GM18907 (cell line): ENCODE measurements around the gene GARS1.
"Not testable (repeated sequence)": the region's sequence is repeated elsewhere in the genome, so short reads cannot be mapped to it uniquely, and the experiment has no call there.

Source experiments
- ATAC-seq: cut with Tn5 transposase; IDR thresholded peaks from one replicate; pipeline ENCODE4 v1.9.1; 2021; ENCODE audit warnings: mild to moderate bottlenecking, moderate library complexity; ENCODE audit not compliant: unreplicated experiment

Gene GARS1

DNA sequence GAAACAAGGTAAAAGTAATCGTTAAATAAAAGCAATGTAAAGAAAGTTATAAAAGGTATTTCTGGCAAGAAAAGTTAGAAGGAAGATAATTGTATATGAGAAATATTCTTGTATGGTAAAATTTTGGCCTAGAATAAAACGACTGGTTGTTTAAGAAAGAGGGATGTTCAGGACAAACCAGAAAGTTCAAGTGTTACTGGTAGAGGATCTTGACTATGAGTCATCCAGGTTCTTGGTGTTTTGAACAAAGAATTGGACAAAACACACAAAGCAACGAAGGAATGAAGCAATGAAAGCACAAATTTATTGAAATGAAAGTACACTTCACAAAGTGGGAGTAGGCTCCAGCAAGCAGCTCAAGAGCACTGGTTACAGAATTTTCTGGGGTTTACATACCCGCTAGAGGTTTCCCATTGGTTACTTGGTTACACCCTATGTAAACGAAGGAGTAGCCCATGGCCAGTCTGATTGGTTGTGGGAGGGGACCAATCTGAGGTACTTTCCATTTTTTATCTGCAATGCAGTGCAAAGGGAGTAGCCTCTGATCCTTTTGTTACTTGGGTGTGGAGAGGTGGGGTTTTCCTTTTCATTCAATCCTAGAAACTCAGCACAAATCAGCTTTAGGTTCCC, 22.4 kb upstream of the GARS1 start:
- ATAC-seq, result no peak

DNA sequence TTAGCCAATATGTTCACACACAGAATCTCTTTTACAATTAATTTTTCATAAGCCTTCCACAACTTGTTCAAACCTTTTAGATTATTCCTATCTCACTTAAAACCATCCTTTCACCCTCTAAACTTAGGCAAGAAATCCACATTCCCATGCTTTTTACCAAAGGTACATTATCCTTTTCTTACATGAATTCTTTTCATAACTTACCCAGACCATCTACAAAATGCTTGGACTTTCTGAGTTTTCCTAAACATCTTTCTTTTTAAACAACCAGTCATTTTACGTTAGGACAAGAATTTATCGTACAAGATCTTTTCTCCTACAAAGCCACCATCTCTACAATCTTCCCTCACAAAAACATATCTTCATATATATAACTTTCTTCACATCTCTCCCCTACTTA, 18.8 kb upstream of the GARS1 start:
- ATAC-seq, result no peak

DNA sequence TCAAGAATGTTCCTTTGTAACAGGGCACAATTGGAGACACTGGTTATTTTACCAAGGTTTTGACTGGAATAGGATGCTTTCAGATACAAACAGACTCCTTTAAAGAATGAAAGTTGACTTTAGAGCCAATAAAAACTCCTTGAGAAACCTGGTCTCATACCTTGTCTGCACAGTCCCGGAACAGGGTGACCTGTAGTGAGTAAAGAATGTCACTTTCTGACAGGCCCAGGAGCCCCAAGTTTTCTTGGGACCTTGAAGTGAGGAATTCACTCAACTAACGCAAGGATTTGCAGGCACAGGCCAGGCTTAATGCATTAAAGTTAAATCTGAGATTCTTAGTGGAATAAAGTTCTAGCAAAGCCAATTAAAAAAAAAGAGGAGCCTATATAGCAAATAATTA, 11.5 kb upstream of the GARS1 start:
- no peak for ATAC-seq

DNA sequence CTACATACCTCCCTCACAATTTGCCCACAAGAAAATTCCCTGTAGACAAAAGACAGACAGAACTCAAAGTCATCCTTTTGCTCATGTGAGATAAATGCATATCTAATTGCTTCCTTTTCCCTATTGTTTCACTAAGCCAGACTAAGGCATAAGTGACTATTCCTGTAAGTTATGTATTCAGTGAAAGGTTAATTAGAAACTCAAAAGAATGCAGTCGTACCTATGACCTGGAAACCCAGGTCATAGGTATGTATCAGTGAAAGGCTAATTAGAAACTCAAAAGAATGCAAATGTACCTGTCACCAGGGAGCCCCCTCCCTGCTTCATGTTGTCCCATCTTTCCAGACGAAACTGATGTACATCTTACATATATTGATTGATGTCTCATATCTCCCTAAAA, 10.3 kb upstream of the GARS1 start:
- ATAC-seq, result no peak

DNA sequence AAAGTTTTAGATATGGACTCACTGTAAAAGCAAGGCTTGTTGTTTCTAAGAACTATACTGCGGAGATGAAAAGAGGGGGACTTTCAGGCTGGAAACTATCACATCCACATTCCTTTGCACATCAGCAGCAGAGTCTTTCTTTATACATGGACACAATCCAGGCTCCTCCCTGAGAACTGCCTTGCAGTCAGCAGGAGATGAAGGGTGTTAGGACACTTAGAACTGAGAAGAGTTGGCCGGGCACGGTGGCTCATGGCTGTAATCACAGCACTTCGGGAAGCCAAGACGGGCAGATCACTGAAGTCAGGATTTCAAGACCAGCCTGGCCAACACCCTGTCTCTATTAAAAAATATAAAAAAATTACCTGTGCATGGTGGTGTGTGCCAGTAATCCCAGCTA, 9.7 kb upstream of the GARS1 start:
- ATAC-seq, result no peak

DNA sequence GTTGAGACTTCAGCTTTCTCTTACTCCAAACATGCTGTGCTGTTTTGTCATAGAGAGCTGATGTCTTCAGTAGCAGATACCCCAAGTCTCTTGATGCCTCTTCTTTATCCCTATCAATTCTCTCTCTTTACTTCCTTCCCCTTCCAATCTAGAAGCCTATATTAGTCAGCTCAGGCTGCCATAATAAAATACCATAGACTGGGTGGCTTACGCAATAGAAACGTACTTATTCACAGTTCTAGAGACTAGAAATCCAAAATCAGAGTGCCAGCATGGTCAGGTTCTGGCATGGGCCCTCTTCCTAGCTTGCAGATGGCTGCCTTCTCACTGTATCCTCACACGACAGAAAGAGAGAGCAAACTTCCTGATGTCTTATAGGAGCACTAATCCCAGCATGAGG, 9.0 kb upstream of the GARS1 start:
- no peak for ATAC-seq

DNA sequence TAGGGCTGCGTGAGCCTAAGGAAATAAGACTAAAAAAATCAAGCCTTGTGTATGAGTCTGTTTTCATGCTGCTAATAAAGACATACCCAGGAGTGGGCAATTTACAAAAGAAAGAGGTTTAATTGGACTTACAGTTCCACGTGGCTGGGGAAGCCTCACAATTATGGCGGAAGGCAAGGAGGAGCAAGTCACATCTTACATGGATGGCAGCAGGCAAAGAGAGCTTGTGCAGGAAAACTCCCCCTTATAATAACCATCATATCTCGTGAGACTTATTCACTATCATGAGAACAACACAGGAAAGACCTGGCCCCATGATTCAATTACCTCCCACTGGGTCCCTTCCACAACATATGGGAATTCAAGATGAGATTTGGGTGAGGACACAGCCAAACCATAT, 7.1 kb upstream of the GARS1 start:
- not testable (repeated sequence) for ATAC-seq

DNA sequence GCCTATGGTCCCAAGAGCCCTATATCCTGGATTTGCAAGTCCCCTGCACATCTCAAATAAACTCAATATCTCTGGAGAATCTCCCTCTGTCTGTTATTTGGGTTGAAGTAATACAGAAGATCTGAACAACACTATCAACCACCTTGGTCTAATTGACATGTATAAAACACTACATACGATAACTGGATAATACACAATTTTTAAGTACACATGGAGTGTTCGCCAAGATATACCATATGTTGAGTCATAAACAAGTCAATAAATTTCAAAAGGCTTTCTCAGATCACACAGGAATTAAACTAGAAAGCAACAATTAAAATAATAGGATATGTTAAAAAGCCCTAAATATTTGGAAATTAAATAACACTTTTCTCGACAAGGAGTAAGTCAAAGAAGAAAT, 5.6 kb upstream of the GARS1 start:
- ATAC-seq, result no peak

DNA sequence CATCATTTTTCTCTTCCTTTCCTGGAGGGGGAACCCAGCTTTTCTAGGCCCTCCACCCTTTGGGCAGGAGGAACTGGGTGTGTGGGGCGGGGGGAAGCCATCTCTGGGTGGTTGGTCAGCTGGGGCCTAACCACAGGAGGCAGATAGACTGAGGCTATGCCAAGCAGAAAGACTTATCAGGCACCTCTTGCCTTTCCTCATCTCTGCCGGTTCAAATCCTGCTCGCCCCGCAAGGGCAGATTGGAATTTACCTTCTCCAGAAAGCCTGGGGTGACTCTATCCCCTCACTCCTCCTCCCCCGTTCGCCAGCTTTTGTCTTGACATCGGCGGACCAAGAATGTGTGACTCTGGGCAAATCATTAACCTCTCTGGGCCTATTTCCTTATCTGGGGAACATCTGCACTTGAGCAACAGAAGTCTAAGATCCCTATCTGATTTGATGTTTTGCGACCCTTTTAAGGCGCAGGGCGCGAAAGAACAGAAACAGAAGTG, 584 bp upstream of the GARS1 start:
- peak; percentile 60 for ATAC-seq

DNA sequence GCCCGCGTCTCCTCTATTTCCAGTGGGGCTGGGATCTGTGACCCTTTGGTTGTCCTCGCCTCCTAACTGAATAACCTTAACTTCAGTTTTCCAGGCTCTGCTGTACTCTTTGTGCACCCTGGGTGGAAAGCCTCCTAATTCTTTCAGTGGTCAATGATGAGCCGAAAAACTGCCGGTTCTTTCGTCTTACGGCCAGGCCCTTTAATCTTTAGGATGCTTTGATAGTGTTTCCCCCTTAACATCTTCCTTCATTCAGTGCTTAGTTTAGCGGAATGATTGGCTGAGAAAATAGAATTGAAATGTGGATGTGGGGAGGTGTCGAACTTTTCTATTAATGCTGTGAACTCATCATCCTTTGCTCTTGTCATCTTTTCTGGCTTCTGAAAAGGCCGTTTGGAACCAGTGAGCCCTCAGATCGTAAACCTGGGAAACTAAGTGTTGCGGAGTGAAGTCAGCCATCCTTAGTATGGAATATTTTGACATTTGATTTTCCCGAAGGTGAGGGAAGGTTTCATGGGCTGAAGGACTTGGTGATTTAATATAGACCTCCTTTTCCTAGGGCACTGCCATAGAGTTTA, 847 bp downstream of the GARS1 start:
- peak; percentile 3 for ATAC-seq

DNA sequence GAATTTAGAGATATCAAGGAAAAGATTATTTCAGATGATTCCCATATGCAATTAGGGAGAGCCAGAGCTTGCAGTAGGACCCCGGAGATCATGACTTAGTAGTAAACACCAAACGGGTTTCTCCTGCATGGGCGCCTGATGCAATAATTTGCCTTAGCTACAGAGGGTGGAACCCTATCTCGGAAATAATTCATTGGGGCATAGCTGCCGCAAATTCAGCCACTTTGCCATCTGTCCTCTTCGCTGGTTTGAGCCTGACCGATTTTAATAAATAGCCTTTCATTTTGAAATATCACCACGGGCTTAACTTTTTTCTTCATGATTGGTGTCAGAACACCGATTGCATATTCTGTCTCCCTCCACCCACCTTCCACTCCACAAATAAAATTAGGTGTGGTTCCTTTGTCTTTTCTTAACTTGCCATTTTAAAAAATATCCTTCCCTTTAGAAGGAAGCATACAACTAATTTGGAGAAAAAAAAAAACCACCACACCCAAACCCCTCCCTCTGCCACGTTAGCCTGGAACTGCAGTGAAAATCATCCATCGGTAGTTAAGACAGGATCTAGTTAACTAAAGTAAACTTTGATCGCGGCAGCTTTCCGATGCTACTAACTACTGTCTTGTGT, 1.4 kb downstream of the GARS1 start:
- ATAC-seq, result no peak

DNA sequence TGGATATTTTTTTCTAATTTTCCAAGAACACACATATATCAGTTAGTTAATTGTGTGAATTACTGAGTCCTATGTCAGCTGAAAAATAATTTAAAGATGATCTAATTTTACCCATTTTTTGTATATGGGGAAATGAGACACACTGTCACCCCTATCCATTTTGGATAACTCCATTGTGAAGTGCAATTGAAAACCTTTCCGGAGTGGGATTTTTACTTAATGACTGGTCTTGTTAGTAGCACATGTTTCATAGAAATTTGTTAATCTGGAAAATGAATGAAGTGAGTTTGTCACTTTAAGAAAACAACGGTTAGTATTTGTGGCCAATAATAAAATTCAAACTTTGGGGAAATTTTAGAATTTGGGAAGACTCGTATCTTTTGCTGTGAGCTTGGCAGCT, 2.0 kb downstream of the GARS1 start:
- ATAC-seq, result no peak

DNA sequence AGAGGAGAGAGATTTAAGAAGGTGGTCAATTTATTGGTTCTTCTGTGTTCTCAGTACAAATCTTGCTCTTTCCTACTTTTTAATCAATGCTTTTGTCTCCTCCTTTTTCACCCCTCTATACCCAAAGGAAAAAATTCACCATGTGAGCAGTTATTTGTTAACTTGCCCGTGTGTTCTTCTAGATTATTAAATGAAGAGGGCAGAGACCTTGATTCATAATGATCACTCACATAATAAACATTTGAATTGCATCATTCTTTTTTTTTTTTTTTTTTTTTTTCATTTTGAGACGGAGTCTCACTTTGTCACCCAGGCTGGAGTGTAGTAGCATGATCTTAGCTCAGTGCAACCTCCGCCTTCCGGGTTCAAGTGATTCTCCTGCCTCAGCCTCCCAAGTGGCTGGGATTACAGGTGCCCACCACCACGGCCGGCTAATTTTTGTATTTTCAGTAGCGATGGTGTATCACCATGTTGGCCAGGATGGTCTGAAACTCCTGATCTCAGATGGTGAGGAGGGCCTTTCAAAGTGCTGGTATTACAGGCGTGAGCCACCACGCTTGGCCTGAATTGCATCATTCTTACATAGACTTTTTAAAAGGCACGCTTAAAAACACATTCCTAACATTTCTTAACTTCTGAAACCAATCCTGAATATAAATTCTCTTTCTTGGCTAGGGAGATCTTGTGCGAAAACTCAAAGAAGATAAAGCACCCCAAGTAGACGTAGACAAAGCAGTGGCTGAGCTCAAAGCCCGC, 3.6 kb downstream of the GARS1 start:
- no peak for ATAC-seq

DNA sequence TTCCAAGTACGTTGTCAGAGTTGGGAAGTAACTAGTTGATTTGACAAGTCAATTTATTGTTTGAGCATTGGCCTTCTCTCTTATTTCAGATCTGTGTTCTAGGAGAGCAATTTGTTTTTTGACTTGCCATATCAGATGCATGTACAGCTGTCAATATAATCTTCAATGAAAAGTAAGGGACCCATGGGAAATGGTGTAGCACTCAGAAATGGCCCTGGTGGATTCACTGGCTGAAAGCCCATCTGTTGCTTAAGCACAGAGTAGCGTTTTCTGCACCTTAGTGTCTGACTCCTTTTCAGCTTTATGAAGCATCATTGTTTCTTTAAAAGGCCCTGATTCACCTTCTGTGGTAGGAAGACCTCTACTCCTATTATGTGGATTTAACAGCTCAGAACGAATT, 10.2 kb downstream of the GARS1 start:
- ATAC-seq, result no peak

DNA sequence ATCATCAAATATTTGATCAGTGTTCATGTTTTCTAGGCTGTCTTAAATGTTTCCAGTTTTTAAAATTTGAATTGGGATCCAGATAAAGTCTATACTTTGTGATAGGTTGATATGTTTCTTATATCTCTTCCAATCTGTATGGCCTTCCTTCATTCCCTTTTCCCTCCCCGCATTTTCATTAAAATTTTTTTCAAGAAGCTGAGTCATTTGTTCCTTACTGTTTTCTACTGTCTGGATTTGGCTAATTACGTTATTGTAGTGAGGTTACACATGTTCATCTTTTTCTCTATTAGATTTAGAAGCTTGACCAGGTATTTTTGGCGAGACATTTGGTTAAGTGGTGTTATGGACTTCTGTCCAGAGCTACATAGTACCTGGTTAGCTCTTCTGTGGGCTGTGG, 11.2 kb downstream of the GARS1 start:
- no peak for ATAC-seq

DNA sequence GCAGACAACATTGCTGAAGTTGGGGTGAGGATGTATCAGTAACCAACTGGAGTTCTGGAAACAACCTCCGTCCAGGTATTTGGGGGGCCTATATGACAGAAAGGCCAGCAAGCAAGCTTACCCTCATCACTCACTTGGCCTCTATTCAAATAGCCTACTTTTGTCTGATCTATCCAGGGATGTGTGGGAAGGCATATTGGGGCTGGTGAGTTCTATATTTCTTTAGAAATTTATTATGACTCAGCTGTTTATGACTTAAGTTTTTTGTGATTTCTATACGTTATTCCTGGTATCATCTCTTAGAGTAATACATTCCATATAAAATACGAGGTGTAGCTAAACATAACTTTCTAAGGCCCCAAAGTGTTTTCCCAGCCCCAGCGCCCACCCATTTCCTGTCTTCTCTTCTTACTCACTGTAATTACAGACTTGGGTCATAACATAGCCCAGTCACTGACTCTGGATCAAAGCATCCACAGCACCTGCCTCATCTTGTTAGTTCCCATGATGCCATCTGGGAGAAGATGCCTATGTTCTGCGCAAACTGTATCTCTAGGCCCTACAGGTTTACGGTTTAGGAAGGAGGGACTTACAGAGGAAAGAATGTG, 18.1 kb downstream of the GARS1 start:
- no peak for ATAC-seq

DNA sequence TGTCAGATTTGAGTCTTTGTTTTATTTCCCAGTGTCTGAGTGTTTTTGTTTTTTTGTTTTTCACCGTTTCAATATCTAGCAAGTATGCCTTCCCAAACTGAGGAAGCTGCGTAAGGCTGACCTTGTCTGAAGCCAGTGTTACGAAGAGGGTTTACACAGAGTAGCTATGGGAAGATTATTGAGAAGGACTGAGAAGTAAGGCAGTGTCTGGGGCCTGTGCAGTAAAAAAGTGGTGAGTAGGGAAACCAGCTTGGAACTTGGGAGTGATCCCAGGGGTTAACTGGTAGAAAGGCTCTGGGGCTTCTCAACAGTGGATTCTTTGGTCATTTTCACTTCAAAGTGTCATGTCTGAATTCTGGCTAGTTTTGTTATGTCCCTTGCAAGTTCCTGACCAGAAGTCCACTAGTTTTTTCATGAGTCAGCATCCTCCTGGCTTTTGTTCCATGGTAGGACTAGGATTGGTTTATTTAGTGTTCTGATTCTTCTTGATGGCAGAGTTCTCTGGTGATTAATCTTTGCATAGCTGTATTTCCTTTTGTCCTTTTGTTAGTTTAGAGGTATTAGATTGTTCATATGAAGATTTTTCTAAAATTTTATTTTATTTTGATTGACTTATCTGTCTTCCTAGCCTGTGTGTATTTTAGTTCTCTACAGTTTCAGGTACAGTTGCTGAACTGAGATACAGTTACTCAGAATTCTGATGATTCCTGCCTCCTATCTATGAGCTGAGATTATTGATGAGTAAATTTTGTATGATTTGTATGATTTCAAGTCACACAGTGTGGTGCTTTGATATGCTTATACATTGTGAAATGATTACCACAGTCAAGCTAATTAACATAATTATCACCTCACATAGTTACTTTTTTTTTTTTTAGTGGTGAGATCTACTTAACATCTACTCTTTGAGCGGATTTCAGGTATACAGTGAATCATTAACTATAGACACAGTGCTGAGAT, 19.0 kb downstream of the GARS1 start:
- no peak for ATAC-seq

DNA sequence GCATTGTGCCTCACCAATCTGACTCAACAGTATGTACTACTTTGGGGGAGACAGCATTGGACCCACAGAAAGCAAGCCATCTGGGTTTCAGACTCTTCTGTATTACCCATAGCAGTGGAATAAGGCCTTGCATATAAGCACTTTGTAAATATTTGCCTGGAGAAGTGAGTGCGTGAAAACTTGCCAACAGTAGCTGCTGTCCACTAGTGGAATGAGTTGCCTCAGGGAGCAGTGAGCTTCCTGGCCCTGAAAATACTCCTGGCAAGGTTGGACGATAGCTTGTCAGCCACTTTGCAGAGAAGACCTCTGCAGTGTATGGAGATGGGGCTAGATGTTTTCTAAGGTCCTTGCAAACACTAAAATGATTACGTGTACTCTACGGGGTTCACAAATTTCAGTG, 21.6 kb downstream of the GARS1 start:
- ATAC-seq, result no peak

DNA sequence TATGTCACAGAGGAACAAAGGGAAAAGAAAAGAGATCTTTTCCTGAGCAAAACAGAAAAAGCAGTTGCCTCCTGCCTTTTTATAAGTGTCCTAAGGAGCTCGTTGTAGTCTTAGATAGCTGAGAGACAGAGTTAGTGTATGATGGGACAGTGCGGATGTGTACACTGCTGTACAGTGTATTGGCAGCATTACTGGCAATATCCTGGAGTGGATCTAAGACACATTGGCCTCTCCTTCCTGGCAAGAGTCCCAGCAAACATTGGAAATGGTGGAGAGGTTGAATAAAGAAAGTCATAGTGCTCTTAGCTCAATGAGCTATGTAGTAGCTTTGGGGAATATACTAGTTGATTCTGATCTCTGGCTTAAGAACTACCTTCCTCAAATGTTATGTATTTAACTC, 22.7 kb downstream of the GARS1 start:
- ATAC-seq, result no peak

DNA sequence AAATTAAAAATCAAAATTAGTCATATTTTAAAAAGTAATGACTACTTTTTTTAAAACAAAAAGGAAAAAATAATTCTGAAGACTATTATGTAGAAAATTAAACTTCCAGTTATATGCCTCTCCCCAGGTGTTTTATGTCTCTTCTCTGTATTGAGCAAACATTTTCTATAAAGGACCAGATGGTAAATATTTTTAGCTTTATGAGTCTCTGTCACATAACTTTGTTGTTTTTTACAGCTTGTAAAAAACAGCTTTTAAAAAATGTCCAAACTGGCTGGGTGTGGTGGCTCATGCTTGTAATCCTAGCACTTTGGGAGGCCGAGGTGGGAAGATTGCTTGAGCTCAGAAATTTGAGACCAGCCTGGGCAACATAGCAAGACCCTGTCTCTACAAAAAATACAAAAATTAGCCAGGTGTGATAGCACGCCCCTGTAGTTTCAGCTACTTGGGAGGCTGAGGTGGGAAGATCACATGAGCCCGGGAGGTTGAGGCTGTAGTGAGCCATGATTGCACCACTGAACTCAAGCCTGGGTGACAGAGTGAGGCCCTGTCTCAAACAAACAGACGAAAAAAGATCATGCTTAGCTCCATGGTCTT, 23.5 kb downstream of the GARS1 start:
- ATAC-seq, result no peak
